SK-N-SH (cell line): ENCODE measurements around the gene ROBO1. TPM values are rescaled to one million over a fixed set of nuclear protein-coding genes. Genes with fewer than 3 reads are reported as not detected.

Experiments used
- CTCF ChIA-PET: fragments of 300-600, 350-600 bp; formaldehyde crosslinking; extraction: SDS; loops from one replicate; lab custom pipeline; 2021; lab: Yijun Ruan, JAX
- POLR2A ChIA-PET: fragments of 350-600 bp; sonication (Branson Sonifier 250); formaldehyde crosslinking; extraction: SDS; loops from one replicate; lab custom pipeline; 2020; ENCODE audit warnings: antibody characterized with exemption, inconsistent platforms; lab: Yijun Ruan, JAX
- DNase-seq: peaks from one replicate; pipeline ENCODE4 v3.0.0; 2012
- H2AFZ ChIP-seq: fragments of 200-600 bp; sonication (generic); 2 replicates; pipeline ENCODE4 v1.8.1; 2016; ENCODE audit warnings: antibody characterized with exemption, mild to moderate bottlenecking, low read depth
- H3F3A ChIP-seq: fragments of 200-600 bp; sonication (generic); replicated peaks from 2 replicates; pipeline ENCODE3; 2016; ENCODE audit warnings: antibody characterized with exemption, mild to moderate bottlenecking; ENCODE audit not compliant: insufficient read depth
- H3K27ac ChIP-seq, 2 experiments: fragments of 200-500 bp in 1 of 2; fragments of 200-600 bp in 1 of 2; sonication (Bioruptor generic) in 1 of 2; sonication (generic), shearing (Covaris generic) in 1 of 2; 2 replicates each; pipeline versions ENCODE4 v1.5.1 to v1.6.1; 2014 to 2016; ENCODE audit warnings: low read depth in 2 of 2, inconsistent platforms in 1 of 2, low read length in 1 of 2, mild to moderate bottlenecking in 1 of 2, mixed read lengths in 1 of 2
- H3K27me3 ChIP-seq: fragments of 200-600 bp; sonication (generic), shearing (Covaris generic); 2 replicates; pipeline ENCODE4 v1.6.1; 2016; ENCODE audit warnings: mixed run types; ENCODE audit not compliant: insufficient read depth
- H3K36me3 ChIP-seq, 2 experiments: fragments of 200-500 bp in 1 of 2; fragments of 200-600 bp in 1 of 2; sonication (Bioruptor generic) in 1 of 2; sonication (generic) in 1 of 2; replicated peaks in 1 of 2; 2 replicates each; pipeline versions ENCODE3 to v1.5.1; 2014 to 2016; ENCODE audit warnings: low read length in 1 of 2, mild to moderate bottlenecking in 1 of 2; ENCODE audit not compliant: insufficient read depth in 2 of 2, control insufficient read depth in 1 of 2
- H3K4me1 ChIP-seq, 2 experiments: fragments of 200-500 bp in 1 of 2; fragments of 200-600 bp in 1 of 2; sonication (Bioruptor generic) in 1 of 2; sonication (generic), shearing (Covaris generic) in 1 of 2; 2 replicates each; pipeline versions ENCODE4 v1.5.1 to v1.6.1; 2014 to 2016; ENCODE audit warnings: low read depth in 1 of 2, low read length in 1 of 2, mixed run types in 1 of 2; ENCODE audit not compliant: insufficient read depth in 2 of 2, control insufficient read depth in 1 of 2
- H3K4me2 ChIP-seq: fragments of 200-600 bp; sonication (generic), shearing (Covaris generic); 2 replicates; pipeline ENCODE4 v1.6.1; 2017; ENCODE audit warnings: mixed run types
- H3K4me3 ChIP-seq, 2 experiments: fragments of 200-500 bp in 1 of 2; fragments of 200-600 bp in 1 of 2; sonication (Bioruptor generic) in 1 of 2; sonication (generic), shearing (Covaris generic) in 1 of 2; 2 replicates each; pipeline versions ENCODE4 v1.5.1 to v1.8.1; 2014 to 2016; ENCODE audit warnings: low read depth in 2 of 2, inconsistent platforms in 1 of 2, low read length in 1 of 2, mild to moderate bottlenecking in 1 of 2, mixed read lengths in 1 of 2, moderate library complexity in 1 of 2
- H3K79me2 ChIP-seq: fragments of 200-600 bp; sonication (generic); 2 replicates; pipeline ENCODE4 v1.8.1; 2017; ENCODE audit warnings: mild to moderate bottlenecking; ENCODE audit not compliant: insufficient read depth
- H3K9ac ChIP-seq: fragments of 200-600 bp; sonication (generic); 2 replicates; pipeline ENCODE4 v1.6.1; 2017; ENCODE audit warnings: mixed run types
- H3K9me2 ChIP-seq: fragments of 200-600 bp; sonication (generic); 2 replicates; pipeline ENCODE4 v1.6.1; 2017; ENCODE audit warnings: mixed run types
- H3K9me3 ChIP-seq: fragments of 200-600 bp; sonication (generic); 2 replicates; pipeline ENCODE4 v1.6.1; 2017; ENCODE audit warnings: mixed run types, mild to moderate bottlenecking, moderate library complexity
- H4K20me1 ChIP-seq: fragments of 200-600 bp; sonication (generic); 2 replicates; pipeline ENCODE4 v1.6.1; 2017; ENCODE audit warnings: mild to moderate bottlenecking, mixed run types; ENCODE audit not compliant: insufficient read depth
- ELF1 ChIP-seq: IDR thresholded peaks from 2 replicates; pipeline ENCODE4 v1.4.0; 2012
- FOXJ3 ChIP-seq: sonication (generic); formaldehyde crosslinking; IDR thresholded peaks from 2 replicates; pipeline ENCODE4 v1.5.1; 2020; ENCODE audit warnings: mild to moderate bottlenecking, missing genetic modification reagents
- GATA2 ChIP-seq: sonication (generic); formaldehyde crosslinking; IDR thresholded peaks from 2 replicates; pipeline ENCODE4 v1.5.0; 2020; ENCODE audit warnings: mild to moderate bottlenecking, missing genetic modification reagents
- JUND ChIP-seq: IDR thresholded peaks from 2 replicates; pipeline ENCODE4 v1.4.0; 2012
- MEF2A ChIP-seq: IDR thresholded peaks from 2 replicates; pipeline ENCODE4 v1.4.0; 2012; ENCODE audit warnings: low read depth, borderline replicate concordance
- NFIC ChIP-seq: IDR thresholded peaks from 2 replicates; pipeline ENCODE4 v1.4.0; 2012; ENCODE audit warnings: borderline replicate concordance
- RAD21 ChIP-seq: IDR thresholded peaks from 2 replicates; pipeline ENCODE4 v1.6.1; 2012; ENCODE audit warnings: mild to moderate bottlenecking, low read length
- RFX5 ChIP-seq: IDR thresholded peaks from 2 replicates; pipeline ENCODE4 v1.6.1; 2012; ENCODE audit warnings: mild to moderate bottlenecking, improper control_type of control experiment, low read length
- SIN3A ChIP-seq: IDR thresholded peaks from 2 replicates; pipeline ENCODE4 v1.6.1; 2012; ENCODE audit warnings: low read depth, mild to moderate bottlenecking, low read length, moderate library complexity, borderline replicate concordance
- SMC3 ChIP-seq: IDR thresholded peaks from 2 replicates; pipeline ENCODE4 v1.6.1; 2012; ENCODE audit warnings: low read depth, low read length, improper control_type of control experiment
- TEAD4 ChIP-seq: IDR thresholded peaks from 2 replicates; pipeline ENCODE4 v1.4.0; 2012; ENCODE audit warnings: mild to moderate bottlenecking, borderline replicate concordance; ENCODE audit not compliant: insufficient read depth
- YY1 ChIP-seq: IDR thresholded peaks from 2 replicates; pipeline ENCODE4 v1.4.0; 2012; ENCODE audit warnings: low read depth, mild to moderate bottlenecking
- WGBS: methylation state at CpG from one replicate; pipeline ENCODE4 v1.1.6; 2017; ENCODE audit warnings: low lambda C conversion rate; 5-methylcytosine and 5-hydroxymethylcytosine counted together
- polyA plus RNA-seq, 3 experiments: library from polyadenylated mRNA; depleted of rRNA; stranded (reverse); fragments of >200 nt; gene quantifications; 2 replicates each; pipeline ENCODE4 v1.2.3, GENCODE V29; 2012
- TF ChIP-seq, protein P1 (sequence below): fragments of 200-600 bp; sonication (generic); IDR thresholded peaks from 2 replicates; pipeline ENCODE4 v1.6.1; 2017; ENCODE audit warnings: antibody characterized with exemption, mild to moderate bottlenecking, moderate library complexity
- TF ChIP-seq, protein P2 (sequence below): fragments of 150-350 bp; IDR thresholded peaks from 2 replicates; pipeline ENCODE4 v1.6.1; 2016; ENCODE audit warnings: mild to moderate bottlenecking, low read depth, low read length
- TF ChIP-seq, protein P3 (sequence below): IDR thresholded peaks from 2 replicates; pipeline ENCODE4 v1.4.0; 2012; ENCODE audit warnings: low read depth, borderline replicate concordance
- TF ChIP-seq, protein P4 (sequence below): IDR thresholded peaks from 2 replicates; pipeline ENCODE4 v1.4.0; 2012; ENCODE audit warnings: low read depth, borderline replicate concordance
- TF ChIP-seq, protein P5 (sequence below): IDR thresholded peaks from 2 replicates; pipeline ENCODE4 v1.4.0; 2012; ENCODE audit warnings: low read depth

ROBO1 gene
- polyA plus RNA-seq, 1 of the 3 experiments (the other 2 are of a cell fraction) = 22.7 TPM

DNA sequence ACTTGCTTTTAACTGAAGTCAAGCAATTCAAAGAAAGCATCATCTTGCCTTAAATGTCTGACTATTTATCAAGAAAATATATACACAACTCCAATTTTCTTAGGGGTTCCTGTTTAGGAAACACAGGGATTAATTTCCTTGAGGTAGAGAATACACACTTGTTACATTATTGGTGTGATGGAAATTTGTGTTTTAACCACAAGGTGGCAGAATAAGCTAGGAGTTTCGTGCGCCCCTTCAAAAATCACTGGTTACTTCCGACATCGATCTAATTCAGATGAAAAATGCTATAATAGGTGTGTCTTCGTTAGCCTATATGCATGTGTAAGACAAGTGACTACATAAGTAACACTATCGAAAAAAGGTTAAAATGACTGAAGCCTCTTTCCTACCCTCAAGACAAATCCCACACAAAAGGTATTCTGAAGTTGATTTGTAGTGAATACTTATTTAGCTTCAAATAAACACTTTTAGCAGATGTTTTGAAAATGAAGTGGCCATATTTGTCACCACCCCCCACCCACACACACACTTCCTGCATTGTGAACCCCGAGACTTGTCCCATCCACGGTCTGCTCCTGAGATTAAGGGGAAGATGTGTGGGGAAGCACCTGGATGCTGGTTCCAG, 246.5 kb downstream of the ROBO1 start:
- H3F3A ChIP-seq = no peaks in the 10 kb centered on the region
- H3K9me2 ChIP-seq = no peaks in the 10 kb centered on the region
- H2AFZ ChIP-seq = no peak overlapping the region
- CTCF ChIA-PET = interaction anchor here (0.7 to 4.8 kb wide), 25 partner anchors 13 to 1179 kb away, joined by 3 to 55 read pairs (median 4); no protein-coding TSS in a partner anchor
- H3K27ac ChIP-seq = no peak overlapping the region
- H4K20me1 ChIP-seq = no peaks in the 10 kb centered on the region
- peak; percentile 21 for DNase-seq
- TF ChIP-seq GATA2 (CRISPR knock-in tag) (no peak), ELF1 (no peak), FOXJ3 (CRISPR knock-in tag) (no peak), NFIC (no peak), YY1 (no peak), MEF2A (no peak), JUND (no peak), RFX5 (no peak), RAD21 (peak; percentile 92), SIN3A (no peak), SMC3 (peak; percentile 80), TEAD4 (no peak)
- TF ChIP-seq, protein P1, sequence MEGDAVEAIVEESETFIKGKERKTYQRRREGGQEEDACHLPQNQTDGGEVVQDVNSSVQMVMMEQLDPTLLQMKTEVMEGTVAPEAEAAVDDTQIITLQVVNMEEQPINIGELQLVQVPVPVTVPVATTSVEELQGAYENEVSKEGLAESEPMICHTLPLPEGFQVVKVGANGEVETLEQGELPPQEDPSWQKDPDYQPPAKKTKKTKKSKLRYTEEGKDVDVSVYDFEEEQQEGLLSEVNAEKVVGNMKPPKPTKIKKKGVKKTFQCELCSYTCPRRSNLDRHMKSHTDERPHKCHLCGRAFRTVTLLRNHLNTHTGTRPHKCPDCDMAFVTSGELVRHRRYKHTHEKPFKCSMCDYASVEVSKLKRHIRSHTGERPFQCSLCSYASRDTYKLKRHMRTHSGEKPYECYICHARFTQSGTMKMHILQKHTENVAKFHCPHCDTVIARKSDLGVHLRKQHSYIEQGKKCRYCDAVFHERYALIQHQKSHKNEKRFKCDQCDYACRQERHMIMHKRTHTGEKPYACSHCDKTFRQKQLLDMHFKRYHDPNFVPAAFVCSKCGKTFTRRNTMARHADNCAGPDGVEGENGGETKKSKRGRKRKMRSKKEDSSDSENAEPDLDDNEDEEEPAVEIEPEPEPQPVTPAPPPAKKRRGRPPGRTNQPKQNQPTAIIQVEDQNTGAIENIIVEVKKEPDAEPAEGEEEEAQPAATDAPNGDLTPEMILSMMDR = peak; percentile 75
- TF ChIP-seq, protein P2, sequence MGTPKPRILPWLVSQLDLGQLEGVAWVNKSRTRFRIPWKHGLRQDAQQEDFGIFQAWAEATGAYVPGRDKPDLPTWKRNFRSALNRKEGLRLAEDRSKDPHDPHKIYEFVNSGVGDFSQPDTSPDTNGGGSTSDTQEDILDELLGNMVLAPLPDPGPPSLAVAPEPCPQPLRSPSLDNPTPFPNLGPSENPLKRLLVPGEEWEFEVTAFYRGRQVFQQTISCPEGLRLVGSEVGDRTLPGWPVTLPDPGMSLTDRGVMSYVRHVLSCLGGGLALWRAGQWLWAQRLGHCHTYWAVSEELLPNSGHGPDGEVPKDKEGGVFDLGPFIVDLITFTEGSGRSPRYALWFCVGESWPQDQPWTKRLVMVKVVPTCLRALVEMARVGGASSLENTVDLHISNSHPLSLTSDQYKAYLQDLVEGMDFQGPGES = no peak
- TF ChIP-seq, protein P3, sequence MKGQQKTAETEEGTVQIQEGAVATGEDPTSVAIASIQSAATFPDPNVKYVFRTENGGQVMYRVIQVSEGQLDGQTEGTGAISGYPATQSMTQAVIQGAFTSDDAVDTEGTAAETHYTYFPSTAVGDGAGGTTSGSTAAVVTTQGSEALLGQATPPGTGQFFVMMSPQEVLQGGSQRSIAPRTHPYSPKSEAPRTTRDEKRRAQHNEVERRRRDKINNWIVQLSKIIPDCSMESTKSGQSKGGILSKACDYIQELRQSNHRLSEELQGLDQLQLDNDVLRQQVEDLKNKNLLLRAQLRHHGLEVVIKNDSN = no peak
- TF ChIP-seq, protein P4, sequence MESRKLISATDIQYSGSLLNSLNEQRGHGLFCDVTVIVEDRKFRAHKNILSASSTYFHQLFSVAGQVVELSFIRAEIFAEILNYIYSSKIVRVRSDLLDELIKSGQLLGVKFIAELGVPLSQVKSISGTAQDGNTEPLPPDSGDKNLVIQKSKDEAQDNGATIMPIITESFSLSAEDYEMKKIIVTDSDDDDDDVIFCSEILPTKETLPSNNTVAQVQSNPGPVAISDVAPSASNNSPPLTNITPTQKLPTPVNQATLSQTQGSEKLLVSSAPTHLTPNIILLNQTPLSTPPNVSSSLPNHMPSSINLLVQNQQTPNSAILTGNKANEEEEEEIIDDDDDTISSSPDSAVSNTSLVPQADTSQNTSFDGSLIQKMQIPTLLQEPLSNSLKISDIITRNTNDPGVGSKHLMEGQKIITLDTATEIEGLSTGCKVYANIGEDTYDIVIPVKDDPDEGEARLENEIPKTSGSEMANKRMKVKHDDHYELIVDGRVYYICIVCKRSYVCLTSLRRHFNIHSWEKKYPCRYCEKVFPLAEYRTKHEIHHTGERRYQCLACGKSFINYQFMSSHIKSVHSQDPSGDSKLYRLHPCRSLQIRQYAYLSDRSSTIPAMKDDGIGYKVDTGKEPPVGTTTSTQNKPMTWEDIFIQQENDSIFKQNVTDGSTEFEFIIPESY = no peak
- TF ChIP-seq, protein P5, sequence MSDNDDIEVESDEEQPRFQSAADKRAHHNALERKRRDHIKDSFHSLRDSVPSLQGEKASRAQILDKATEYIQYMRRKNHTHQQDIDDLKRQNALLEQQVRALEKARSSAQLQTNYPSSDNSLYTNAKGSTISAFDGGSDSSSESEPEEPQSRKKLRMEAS = no peak
- no peaks in the 10 kb centered on the region for H3K27me3 ChIP-seq
- WGBS = 15% methylated on average over 8 of the region's 8 CpGs
- POLR2A ChIA-PET = no interaction called here
- no peak overlapping the region; a peak in 1 of 4 replicates for H3K4me3 ChIP-seq
- H3K4me1 ChIP-seq = peaks cover 0 to 3% of the 10 kb centered on the region in 2 experiments; a peak in 2 of 4 replicates
- H3K9me3 ChIP-seq = no peaks in the 10 kb centered on the region; the same call in 1 of the 2 replicates
- H3K36me3 ChIP-seq = no peaks in the 10 kb centered on the region
- H3K9ac ChIP-seq = no peak overlapping the region
- H3K4me2 ChIP-seq = 0 out of 2 replicates have a peak overlapping the region, but pooled peaks have one; percentile 18
- H3K79me2 ChIP-seq = no peaks in the 10 kb centered on the region
